ENCODE results near the gene SOX21. TPM values are rescaled to one million over a fixed set of nuclear protein-coding genes. Genes with fewer than 3 reads are reported as not detected.

The SOX21 gene
- not detected in 2 replicates for total RNA-seq

GRCh38 chr13:94712287-94712811 lies at the start of gene SOX21:
TSS of gene SOX21 (minus strand) at chr13:94712545. CDS start at chr13:94712049, 496 bp downstream.

Small RNAs within 50 kb of the gene (small RNA-seq; reads per million reads assigned to genes)
- gene RN7SL585P: not detected

Other genes starting within 250 kb of the SOX21 start
- gene DCT, start 232.9 kb downstream of the SOX21 start, total RNA-seq: 0.16 TPM in 1 of 2 replicates, not detected in the other
- 12.3 and 14.0 TPM in 2 replicates for gene TGDS, start 116.4 kb downstream of the SOX21 start, total RNA-seq
- 12.3 and 15.7 TPM in 2 replicates for gene GPR180, start 110.7 kb downstream of the SOX21 start, total RNA-seq